GM13976 (cell line): ENCODE data around the gene FCGR3B.
"Not testable (repeated sequence)": the region's sequence is repeated elsewhere in the genome, so short reads cannot be mapped to it uniquely, and the experiment has no call there.

Experiments used
- DNase-seq: peaks from one replicate; pipeline ENCODE4 v3.0.0; 2012; ENCODE audit warnings: low spot score
- in situ Hi-C: fragments of 300-500 bp; cut with MboI; formaldehyde crosslinking; loops from one replicate; pipeline ENCODE4 v1.12.0; 2022; ENCODE audit warnings: low sequenced_read_pairs, mixed read lengths, inconsistent platforms; ENCODE audit not compliant: unreplicated experiment
- TF ChIP-seq, protein P1 (sequence below): IDR thresholded peaks from 2 replicates; pipeline ENCODE4 v1.5.1; 2012; ENCODE audit warnings: borderline replicate concordance, mild to moderate bottlenecking; ENCODE audit not compliant: insufficient read depth; ENCODE audit errors: extremely low read depth, missing control alignments, control extremely low read depth

The FCGR3B gene

DNA sequence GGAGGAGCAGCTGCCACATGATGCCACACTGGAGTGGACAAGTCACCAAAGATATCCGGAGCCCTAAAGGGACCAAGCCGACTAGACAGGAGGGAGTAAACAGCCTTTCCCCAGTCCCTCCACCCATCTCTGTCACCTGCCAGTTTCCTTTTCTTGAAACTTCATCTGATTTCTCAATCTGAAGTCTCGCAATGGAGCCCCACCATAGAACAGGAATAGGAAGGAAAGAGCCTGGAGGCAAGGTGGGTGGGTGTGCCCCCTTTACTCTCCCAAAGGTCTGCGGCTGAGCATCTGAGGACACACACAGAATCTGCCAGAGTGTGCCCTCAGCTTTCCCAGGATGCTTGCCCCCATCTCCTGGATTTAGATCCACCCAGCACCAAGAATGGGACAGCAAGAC is at the start of gene FCGR3B:
Gene FCGR3B (minus strand): TSS at position 101 of the 400 bp plus-strand sequence. CDS start 82 bp downstream, at position 19.
- in situ Hi-C loops: loop anchor here (25.0 kb wide), 1 partner anchor 106 kb away; the partner anchor contains the start of gene DUSP12
- TF ChIP-seq, protein P1, sequence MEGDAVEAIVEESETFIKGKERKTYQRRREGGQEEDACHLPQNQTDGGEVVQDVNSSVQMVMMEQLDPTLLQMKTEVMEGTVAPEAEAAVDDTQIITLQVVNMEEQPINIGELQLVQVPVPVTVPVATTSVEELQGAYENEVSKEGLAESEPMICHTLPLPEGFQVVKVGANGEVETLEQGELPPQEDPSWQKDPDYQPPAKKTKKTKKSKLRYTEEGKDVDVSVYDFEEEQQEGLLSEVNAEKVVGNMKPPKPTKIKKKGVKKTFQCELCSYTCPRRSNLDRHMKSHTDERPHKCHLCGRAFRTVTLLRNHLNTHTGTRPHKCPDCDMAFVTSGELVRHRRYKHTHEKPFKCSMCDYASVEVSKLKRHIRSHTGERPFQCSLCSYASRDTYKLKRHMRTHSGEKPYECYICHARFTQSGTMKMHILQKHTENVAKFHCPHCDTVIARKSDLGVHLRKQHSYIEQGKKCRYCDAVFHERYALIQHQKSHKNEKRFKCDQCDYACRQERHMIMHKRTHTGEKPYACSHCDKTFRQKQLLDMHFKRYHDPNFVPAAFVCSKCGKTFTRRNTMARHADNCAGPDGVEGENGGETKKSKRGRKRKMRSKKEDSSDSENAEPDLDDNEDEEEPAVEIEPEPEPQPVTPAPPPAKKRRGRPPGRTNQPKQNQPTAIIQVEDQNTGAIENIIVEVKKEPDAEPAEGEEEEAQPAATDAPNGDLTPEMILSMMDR: no peak
- no peak for DNase-seq

DNA sequence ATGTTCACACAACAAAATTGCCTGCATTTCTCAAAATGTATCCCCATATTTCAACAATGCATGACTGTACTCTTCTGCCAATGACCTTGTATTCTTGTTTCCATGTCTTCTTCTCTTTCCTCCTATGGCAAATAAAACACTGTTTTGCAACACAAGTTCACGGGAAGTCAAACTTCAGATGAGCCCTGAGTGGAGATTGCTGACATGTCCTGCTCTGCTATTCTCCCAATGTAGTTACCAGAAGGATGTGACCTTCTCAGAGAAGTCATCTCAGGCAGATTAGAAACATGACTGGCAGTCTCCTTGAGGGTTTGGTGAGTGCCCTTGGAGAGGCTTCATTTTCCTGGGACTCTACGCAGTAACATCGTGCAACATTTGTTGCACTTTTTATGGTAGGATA is 47.5 kb upstream of the FCGR3B start:
- TF ChIP-seq, protein P1: no peak
- in situ Hi-C loops: no loop called here

DNA sequence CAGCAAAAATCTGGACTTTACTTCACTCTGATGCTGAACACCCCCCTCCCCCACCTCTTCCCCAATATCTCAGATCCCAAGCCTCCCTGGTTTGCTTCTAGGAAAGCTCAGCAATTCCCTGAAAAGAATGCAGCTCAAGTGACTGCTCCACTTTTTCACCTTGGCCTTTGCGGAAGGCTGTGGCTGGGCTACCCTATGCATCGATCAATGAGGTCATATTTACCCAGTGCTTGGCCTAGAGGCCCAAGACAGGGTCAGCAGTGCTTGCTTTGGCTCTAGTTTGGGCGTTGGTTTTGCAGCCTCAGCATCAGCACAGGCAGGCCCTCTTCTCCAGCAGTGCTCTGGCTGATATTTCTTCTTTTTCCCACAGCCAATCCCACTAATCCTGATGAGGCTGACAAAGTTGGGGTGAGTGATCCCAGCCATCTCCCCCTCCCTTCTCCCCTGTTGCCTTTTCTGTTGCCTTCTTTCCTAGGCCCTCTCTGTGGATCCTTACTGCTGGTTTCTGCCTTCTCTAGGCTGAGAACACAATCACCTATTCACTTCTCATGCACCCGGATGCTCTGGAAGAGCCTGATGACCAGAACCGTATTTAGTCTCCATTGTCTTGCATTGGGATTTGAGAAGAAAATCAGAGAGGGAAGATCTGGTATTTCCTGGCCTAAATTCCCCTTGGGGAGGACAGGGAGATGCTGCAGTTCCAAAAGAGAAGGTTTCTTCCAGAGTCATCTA is 46.1 kb upstream of the FCGR3B start:
- TF ChIP-seq, protein P1: no peak
- in situ Hi-C loops: no loop called here
- no peak for DNase-seq

More for the DNA sequence above, 47.5 kb upstream of the FCGR3B start:
- DNase-seq: no peak

DNA sequence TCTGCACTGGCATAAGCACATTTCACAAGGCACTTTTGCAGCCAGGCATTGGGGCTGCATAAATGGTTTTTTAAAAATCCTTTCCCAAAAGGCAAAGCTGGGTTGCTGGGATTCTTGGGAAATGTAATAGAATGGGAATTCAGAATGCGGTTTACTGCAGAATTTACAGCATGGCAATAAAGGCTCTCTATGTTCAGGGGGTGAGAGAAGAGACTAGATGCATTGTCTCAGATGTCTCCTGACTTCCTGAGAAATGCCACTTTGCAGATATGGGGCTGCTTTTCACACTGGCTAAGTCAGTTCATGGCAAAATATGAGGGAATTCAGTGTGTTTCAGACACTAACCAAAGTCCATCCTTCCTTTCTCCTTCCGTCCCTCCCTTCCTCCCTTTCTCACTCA is 45.5 kb upstream of the FCGR3B start:
- TF ChIP-seq, protein P1: no peak
- no peak for DNase-seq
- in situ Hi-C loops: no loop called here

DNA sequence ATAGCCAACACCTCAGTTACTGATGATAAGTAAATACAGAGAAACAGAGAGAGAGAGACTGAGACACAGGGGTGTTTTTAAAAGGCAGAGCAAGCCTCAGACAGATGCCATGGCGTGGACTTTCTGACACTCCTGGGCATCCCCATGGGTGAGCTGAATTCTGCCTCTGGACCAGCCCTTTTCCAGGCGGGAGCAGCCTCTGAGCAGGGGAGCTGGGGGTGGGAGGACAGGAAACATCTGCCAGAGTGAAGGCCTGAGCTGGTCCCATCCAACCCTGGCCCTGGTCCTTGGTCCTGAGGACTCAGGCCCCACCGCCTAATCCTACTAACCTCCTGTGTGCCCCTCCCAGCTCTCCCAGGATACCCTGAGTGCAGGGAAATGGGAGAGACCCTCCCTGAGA is 43.9 kb upstream of the FCGR3B start:
- in situ Hi-C loops, DNase-seq: not testable (repeated sequence)

DNA sequence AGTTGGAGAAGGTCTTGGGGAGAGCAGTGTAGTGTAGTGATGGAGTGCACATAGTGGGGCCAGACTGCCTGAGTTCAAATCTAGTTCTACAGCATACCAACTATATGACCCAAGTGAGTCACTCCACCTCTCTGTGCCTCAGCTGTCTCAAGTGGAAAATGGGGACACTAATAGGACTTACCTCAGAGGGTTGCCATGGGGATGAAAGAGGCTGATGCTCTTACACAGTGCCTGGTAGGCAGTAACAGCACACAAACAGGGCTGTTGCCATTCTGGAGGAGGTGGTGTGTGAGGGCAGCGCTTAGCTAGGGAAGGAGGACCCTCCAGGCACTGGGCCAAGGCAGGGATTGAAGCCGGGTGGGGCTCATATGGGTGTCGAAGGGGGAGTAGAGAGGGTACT is 43.5 kb upstream of the FCGR3B start:
- DNase-seq, in situ Hi-C loops: not testable (repeated sequence)

DNA sequence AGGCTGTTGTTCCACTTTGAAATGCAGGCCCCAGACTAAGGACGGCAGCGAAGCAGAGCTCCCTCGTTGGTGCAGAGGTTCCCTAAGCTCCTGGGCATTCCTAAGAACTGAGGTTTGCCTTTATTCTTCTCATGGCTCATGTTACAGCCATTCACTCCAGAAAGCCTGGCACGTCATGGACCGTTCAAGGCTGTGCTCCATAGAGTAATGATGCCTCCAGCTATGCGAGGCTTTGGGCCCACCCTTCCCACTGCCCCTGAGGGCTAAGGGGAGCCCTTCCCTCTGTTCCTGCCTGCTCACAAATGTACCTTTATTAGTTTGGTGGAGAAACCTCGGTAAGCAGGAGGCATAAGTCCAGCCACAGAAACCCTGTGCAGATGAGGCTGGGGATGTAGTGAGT is 42.5 kb upstream of the FCGR3B start:
- in situ Hi-C loops, DNase-seq: not testable (repeated sequence)

GRCh38 chr1:161671045-161672020 is 40.4 kb upstream of the FCGR3B start:
- in situ Hi-C loops, DNase-seq: not testable (repeated sequence)

GRCh38 chr1:161664689-161665088 is 33.7 kb upstream of the FCGR3B start:
- in situ Hi-C loops, DNase-seq: not testable (repeated sequence)

DNA sequence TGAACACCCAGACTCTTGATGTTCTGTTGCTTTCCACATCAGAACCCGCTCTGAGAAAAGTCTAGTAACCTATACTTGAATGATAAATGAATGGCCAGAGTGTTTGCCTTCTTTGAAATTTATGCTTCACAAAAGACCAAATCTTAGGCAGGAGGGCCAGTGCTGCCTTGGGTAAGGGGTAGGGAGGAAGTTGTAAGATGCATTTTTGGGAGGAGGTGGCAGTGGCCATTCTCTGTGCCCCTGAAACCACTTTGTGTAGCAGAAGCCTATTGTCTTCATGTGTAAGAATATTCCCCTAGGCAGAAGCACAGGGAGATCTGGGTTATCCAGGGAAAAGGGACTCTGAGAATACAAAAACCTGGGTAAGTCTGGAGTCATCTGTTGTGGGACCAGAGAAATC is 32.6 kb upstream of the FCGR3B start:
- in situ Hi-C loops, DNase-seq: not testable (repeated sequence)

DNA sequence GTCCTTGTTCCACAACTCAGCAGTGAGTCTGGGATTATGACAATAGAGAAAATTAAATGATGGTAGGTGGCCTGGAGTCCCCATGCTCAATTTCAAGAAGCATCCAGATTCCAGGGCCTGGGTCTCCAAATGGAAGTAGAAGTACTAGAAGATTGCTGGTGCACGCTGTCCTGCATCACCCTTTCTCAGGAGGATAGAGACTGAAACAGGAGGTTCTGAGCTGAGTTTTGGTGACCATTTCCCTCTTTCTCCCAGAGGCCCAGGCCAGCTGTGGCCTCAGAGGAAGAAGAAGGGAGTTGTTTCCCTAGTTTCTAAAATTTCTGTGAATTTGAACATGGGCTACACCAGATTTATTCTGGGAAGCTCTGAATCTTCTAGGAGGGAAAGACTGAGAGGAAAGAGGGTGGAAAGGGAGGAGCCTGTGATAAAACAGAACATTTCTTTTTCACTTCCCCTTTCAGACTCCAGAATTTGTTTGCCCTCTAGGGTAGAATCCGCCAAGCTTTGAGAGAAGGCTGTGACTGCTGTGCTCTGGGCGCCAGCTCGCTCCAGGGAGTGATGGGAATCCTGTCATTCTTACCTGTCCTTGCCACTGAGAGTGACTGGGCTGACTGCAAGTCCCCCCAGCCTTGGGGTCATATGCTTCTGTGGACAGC is 31.8 kb upstream of the FCGR3B start, which contains the start of gene FCGR2B:
Gene FCGR2B (plus strand): TSS at position 460 of the 656 bp plus-strand sequence. CDS start 99 bp downstream, at position 559.
- DNase-seq, in situ Hi-C loops: not testable (repeated sequence)

DNA sequence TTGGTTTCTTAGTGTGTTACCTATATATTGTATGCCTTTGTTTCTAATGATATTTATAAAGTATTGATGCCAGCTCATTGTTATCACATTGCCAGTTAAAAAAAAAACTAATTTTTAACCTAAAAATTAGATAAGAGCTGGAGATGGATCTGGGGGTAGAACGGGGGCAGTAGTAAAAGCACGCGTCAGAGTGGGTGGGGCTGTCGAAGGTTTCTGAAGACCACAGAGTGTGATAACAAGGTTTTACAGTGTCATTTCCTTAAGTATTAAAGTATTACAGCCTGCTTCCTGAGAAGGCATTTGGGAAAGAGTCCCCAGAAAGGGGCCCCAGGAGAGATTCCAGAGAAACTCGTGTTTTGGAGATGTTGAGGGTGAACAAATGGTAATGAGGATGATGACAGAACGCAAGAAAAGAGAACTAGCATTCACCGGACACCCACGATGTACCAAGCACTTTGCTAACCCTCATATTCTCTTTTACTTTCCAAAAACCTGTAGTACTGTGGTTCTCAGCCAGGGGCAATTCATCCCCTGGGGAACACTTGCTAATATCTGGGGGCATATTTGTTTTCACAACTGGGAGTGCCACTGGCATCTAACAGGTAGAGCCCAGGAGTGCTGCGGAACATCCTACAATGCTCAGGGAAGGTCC is 30.8 kb upstream of the FCGR3B start:
- DNase-seq, in situ Hi-C loops: not testable (repeated sequence)
